CD4-positive, alpha-beta T cell (primary cell): ENCODE data around the gene RNF114. TPM values are rescaled to one million over a fixed set of nuclear protein-coding genes. Genes with fewer than 3 reads are reported as not detected.

Experiments used
- ATAC-seq: fragments of 200-7000 bp; cut with Tn5 transposase; one replicate; pipeline ENCODE4 v1.10.0; 2022; ENCODE audit warnings: mild to moderate bottlenecking; ENCODE audit not compliant: poor library complexity
- CTCF ChIA-PET: fragments of 350-600 bp; sonication (Branson Sonifier 250); formaldehyde crosslinking; loops from one replicate; lab custom pipeline; 2021; ENCODE audit warnings: antibody characterized with exemption, inconsistent platforms; lab: Charles Lee
- POLR2A ChIA-PET: fragments of 350-600 bp; sonication (Branson Sonifier 250); formaldehyde crosslinking; loops from one replicate; lab custom pipeline; 2021; ENCODE audit warnings: antibody characterized with exemption, inconsistent platforms; lab: Charles Lee
- DNase-seq, 14 experiments: peaks; one replicate each; pipeline ENCODE4 v3.0.0-alpha.2; 2013 to 2020; ENCODE audit warnings: mixed read lengths in 2 of 14
- H3K27ac ChIP-seq, 2 donors: one replicate each; pipeline versions ENCODE4 v1.5.1 to v1.7.0; 2013; ENCODE audit warnings: low read length in 2 of 2, low read depth in 1 of 2, mild to moderate bottlenecking in 1 of 2
- H3K27me3 ChIP-seq, 2 experiments: 1 replicate in 1 of 2; 2 replicates in 1 of 2; pipeline versions ENCODE4 v1.6.1 to v1.7.0; 2013; ENCODE audit warnings: low read length in 2 of 2, control low read depth in 1 of 2, mild to moderate bottlenecking in 1 of 2, moderate library complexity in 1 of 2; ENCODE audit not compliant: insufficient read depth in 2 of 2, control insufficient read depth in 1 of 2
- H3K36me3 ChIP-seq: one replicate; pipeline ENCODE4 v1.6.1; 2013; ENCODE audit warnings: low read length, control low read depth; ENCODE audit not compliant: insufficient read depth
- H3K4me1 ChIP-seq: one replicate; pipeline ENCODE4 v1.6.1; 2013; ENCODE audit warnings: low read length, control low read depth; ENCODE audit not compliant: insufficient read depth
- H3K4me3 ChIP-seq: one replicate; pipeline ENCODE4 v1.5.1; 2013; ENCODE audit warnings: mild to moderate bottlenecking, low read length, moderate library complexity
- H3K9me3 ChIP-seq, 2 experiments: 1 replicate in 1 of 2; 2 replicates in 1 of 2; pipeline versions ENCODE4 v1.6.1 to v1.7.0; 2013; ENCODE audit warnings: low read length in 2 of 2, mild to moderate bottlenecking in 2 of 2, control low read depth in 1 of 2, moderate library complexity in 1 of 2; ENCODE audit not compliant: control insufficient read depth in 1 of 2, insufficient read depth in 1 of 2
- H3K27ac Mint-ChIP-seq: one replicate; pipeline ENCODE4 v1.8.0; 2020; ENCODE audit warnings: mixed read lengths
- H3K27me3 Mint-ChIP-seq: one replicate; pipeline ENCODE4 v1.8.0; 2021; ENCODE audit warnings: mixed read lengths
- H3K36me3 Mint-ChIP-seq: one replicate; pipeline ENCODE4 v1.8.0; 2021; ENCODE audit warnings: low read depth, mixed read lengths
- H3K4me1 Mint-ChIP-seq: one replicate; pipeline ENCODE4 v1.8.0; 2021; ENCODE audit warnings: low read depth, mixed read lengths
- H3K4me3 Mint-ChIP-seq: one replicate; pipeline ENCODE4 v1.8.0; 2020; ENCODE audit warnings: mild to moderate bottlenecking, mixed read lengths
- H3K9me3 Mint-ChIP-seq: one replicate; pipeline ENCODE4 v1.8.0; 2020; ENCODE audit warnings: mixed read lengths
- CTCF ChIP-seq: fragments of 200-600 bp; IDR thresholded peaks from one replicate; pipeline ENCODE4 v1.8.0; 2022; ENCODE audit warnings: antibody characterized with exemption, mild to moderate bottlenecking
- intact Hi-C, 2 experiments: fragments of 100-400 bp; cut with DNase I in 1 of 2; cut with micrococcal nuclease in 1 of 2; formaldehyde crosslinking; loops; one replicate each; pipeline versions ENCODE4 v1.15.1 to v1.9.0; 2023 to 2025; cut with DNase I, micrococcal nuclease
- total RNA-seq, 174 experiments: library from RNA in 2 of 174; stranded (reverse) in 2 of 174; gene quantifications; one replicate each; pipeline ENCODE4 v1.2.3 and lab custom pipeline; 2021 to 2026

Gene RNF114
- total RNA-seq, 2 experiments from 2014 or later, result 129 to 132 TPM

GRCh38 chr20:49983123-49983847, 47.1 kb downstream of the RNF114 start:
- no peaks in the 10 kb centered on the region for H3K36me3 ChIP-seq
- DNase-seq, result peak in 2 of 14 experiments; percentile 8 to 13
- ChIA-PET POLR2A (interaction anchor here (0.7 to 2.1 kb wide), 2 partner anchors 47 to 209 kb away, joined by 3 to 7 read pairs; partner anchors contain the start of gene RNF114), CTCF (interaction anchor here (8.0 kb wide), 1 partner anchor 87 kb away, joined by 102 read pairs; no protein-coding TSS in a partner anchor)
- Mint-ChIP-seq H3K27me3 (no peaks in the 10 kb centered on the region), H3K27ac (no peak overlapping the region), H3K9me3 (no peaks in the 10 kb centered on the region), H3K4me3 (peak overlapping the region; percentile 72), H3K36me3 (no peaks in the 10 kb centered on the region), H3K4me1 (peaks cover 15% of the 10 kb centered on the region)
- no peaks in the 10 kb centered on the region for H3K27me3 ChIP-seq
- H3K4me3 ChIP-seq, result peak overlapping the region; percentile 48
- no peak for TF ChIP-seq CTCF
- ATAC-seq, result no peak
- H3K4me1 ChIP-seq, result peaks cover 24% of the 10 kb centered on the region
- intact Hi-C loops, result loop anchor here (2.0 to 5.0 kb wide), 6 partner anchors 46 to 749 kb away; partner anchors contain the start of genes PARD6B (in 1 of the 2), PTPN1 (in 1 of the 2) and RNF114 (in 1 of the 2)
- H3K9me3 ChIP-seq, result no peaks in the 10 kb centered on the region
- no peak overlapping the region for H3K27ac ChIP-seq

DNA sequence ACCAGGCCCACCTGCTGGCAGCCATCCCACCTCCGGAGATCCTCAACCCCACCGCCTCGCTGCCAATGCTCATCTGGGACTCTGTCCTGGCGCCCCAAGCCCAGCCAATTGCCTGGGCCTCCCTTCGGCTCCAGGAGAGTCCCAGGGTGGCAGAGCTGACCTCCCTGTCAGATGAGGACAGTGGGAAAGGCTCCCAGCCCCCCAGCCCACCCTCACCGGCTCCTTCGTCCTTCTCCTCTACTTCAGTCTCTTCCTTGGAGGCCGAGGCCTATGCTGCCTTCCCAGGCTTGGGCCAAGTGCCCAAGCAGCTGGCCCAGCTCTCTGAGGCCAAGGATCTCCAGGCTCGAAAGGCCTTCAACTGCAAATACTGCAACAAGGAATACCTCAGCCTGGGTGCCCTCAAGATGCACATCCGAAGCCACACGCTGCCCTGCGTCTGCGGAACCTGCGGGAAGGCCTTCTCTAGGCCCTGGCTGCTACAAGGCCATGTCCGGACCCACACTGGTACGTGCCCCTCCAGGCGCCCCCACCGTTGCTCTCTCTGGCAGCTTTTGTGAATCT, 47.7 kb downstream of the RNF114 start:
- TF ChIP-seq CTCF, result no peak
- Mint-ChIP-seq H3K9me3 (no peaks in the 10 kb centered on the region), H3K36me3 (no peaks in the 10 kb centered on the region), H3K27me3 (no peaks in the 10 kb centered on the region), H3K4me3 (peak overlapping the region; percentile 79), H3K4me1 (peaks cover 15% of the 10 kb centered on the region), H3K27ac (no peak overlapping the region)
- ATAC-seq (no peak), DNase-seq (no peak)
- ChIA-PET CTCF (interaction anchor here (8.0 kb wide), 1 partner anchor 86 kb away, joined by 102 read pairs; no protein-coding TSS in a partner anchor), POLR2A (interaction anchor here (0.7 to 2.1 kb wide), 2 partner anchors 48 to 208 kb away, joined by 3 to 7 read pairs; partner anchors contain the start of gene RNF114)
- Histone ChIP-seq H3K4me3 (no peak overlapping the region), H3K27ac (no peak overlapping the region), H3K27me3 (no peaks in the 10 kb centered on the region), H3K9me3 (no peaks in the 10 kb centered on the region), H3K36me3 (no peaks in the 10 kb centered on the region), H3K4me1 (peaks cover 22% of the 10 kb centered on the region)
- intact Hi-C loops, result loop anchor here (2.0 to 5.0 kb wide), 6 partner anchors 47 to 748 kb away; partner anchors contain the start of genes PARD6B (in 1 of the 2), PTPN1 (in 1 of the 2) and RNF114 (in 1 of the 2)

DNA sequence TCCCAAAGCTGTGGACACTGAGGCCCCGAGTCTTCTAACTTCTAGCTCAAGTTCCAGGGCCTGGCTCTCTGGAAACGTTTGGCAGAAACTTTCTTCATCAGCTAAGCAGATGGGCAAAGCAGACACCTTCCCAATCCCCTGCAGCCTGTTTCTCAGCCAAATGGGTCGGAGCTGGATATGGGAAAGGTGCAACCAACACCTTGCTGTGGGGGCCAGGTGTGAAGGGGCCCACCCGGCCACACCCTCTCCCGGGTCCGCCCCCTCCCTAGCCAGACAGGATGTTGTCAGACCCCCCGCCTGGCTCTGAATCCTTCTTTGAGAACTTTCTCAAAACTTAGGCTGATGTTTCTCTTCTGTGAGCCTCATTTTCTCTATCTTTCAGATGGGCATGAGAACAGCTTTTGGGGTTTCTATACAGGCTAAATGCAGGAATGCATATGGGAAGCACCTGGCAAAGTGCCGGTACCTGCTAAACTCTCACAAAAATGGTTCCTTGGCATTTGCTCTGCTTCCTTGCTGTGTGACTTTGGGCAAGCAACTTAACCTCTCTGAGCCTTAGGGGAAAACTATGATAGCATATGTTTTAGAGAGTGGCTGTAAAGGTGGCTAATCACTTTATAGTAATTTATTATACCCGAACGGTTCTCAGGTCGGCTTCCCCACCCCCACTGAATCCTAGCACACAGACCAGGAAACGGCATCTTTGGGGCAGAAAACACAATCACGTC, 48.4 kb downstream of the RNF114 start:
- ChIA-PET POLR2A (no interaction called here), CTCF (interaction anchor here (8.0 kb wide), 1 partner anchor 85 kb away, joined by 102 read pairs; no protein-coding TSS in a partner anchor)
- no peak overlapping the region for H3K4me3 Mint-ChIP-seq

More for the DNA sequence above, 48.4 kb downstream of the RNF114 start:
- peaks cover 18% of the 10 kb centered on the region for H3K4me1 ChIP-seq
- TF ChIP-seq CTCF, result no peak
- Mint-ChIP-seq H3K4me1 (peaks cover 15% of the 10 kb centered on the region), H3K27ac (no peak overlapping the region), H3K27me3 (no peaks in the 10 kb centered on the region), H3K36me3 (no peaks in the 10 kb centered on the region), H3K9me3 (no peaks in the 10 kb centered on the region)
- ATAC-seq, result no peak
- H3K27ac ChIP-seq, result no peak overlapping the region
- no peak overlapping the region for H3K4me3 ChIP-seq
- intact Hi-C loops, result loop anchor here (5.0 kb wide), 4 partner anchors 103 to 748 kb away; partner anchors contain the start of gene PARD6B (in 1 of the 2)
- H3K9me3 ChIP-seq, result no peaks in the 10 kb centered on the region
- no peaks in the 10 kb centered on the region for H3K27me3 ChIP-seq
- H3K36me3 ChIP-seq, result no peaks in the 10 kb centered on the region
- no peak for DNase-seq
